GM19468 (cell line): ENCODE results near the gene IRF2.

Experiments
- ATAC-seq: cut with Tn5 transposase; IDR thresholded peaks from one replicate; pipeline ENCODE4 v1.9.1; 2021; ENCODE audit warnings: mild to moderate bottlenecking, moderate library complexity, moderate number of reproducible peaks; ENCODE audit not compliant: unreplicated experiment; ENCODE audit errors: extremely low read depth

IRF2 gene

DNA sequence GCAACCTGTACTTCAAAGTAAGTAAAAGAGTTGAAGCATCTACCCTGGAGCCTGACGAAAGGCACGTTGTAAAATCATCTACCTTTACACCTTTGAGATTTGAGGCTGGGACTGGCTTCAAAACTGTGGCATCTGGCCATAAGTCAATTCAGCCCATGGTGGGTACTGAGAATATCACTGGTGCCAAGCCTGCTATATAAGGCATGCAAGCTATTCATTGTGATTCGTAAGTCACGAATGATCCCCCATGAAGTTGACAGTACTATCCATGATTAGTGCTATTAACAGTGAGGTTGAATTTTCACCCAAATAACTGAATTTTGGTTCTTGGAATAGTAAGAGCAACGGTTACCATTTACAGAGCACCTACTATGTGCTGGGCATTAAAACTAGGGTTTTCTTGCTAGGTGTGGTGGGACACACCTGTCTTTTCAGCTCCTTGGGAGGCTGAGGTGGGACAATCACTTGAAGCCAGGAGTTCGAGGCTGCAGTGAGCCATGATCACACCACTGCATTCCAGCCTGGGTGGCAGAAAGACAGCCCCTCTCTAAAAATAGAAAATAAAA is 39.8 kb downstream of the IRF2 start:
- ATAC-seq: no peak

GRCh38 chr4:184434021-184434420 is 40.3 kb downstream of the IRF2 start:
- no peak for ATAC-seq

DNA sequence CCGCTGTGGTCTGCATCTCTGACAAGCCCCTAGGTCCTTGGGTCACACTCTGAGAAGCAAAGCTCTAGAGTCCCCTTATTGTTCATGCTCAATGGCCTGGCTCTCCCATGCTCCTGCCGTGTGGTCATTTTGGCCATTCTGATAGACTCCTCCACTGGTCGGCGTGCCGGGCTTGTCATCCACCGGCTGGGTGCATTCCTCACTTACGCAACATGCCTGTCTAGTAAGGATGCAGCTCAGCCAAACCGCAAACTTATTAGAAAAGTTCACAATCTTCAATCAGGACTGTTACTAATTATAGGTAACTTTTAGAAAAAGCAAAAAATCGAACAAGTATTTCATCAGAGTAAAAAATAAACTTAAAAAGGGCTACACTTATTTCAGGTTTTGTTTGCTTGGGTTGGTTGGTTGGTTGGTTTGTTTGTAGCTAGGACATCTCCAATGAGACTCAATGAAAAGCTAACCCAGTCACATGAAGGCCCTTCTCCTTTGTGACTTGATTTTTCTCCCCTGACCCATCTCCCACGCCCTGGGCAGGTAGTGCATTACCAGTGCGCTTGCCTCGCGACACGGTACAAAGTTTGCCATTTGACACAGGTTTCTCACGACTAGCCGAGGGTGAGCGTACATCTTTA is 41.0 kb downstream of the IRF2 start:
- ATAC-seq: no peak

GRCh38 chr4:184432127-184432922 is 42.0 kb downstream of the IRF2 start:
- no peak for ATAC-seq

DNA sequence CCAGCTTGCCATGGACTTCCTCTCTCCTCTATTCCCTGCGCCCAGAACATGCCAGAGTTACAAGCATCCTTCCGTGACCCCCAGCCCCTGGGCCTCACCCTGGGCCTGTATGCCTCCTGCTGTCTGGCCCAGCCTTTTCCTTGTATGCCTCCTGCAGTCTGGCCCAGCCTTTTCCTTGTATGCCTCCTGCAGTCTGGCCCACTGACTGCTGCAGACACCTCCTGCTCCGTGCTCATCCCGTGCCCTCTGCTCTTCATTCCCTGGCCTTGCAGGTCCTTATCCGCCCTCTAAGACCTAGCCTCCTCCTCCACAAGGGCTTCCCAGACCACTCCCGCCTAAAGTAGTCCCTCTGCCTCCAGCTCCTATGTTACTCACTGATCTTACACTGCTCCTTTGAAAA is 44.2 kb downstream of the IRF2 start:
- no peak for ATAC-seq

DNA sequence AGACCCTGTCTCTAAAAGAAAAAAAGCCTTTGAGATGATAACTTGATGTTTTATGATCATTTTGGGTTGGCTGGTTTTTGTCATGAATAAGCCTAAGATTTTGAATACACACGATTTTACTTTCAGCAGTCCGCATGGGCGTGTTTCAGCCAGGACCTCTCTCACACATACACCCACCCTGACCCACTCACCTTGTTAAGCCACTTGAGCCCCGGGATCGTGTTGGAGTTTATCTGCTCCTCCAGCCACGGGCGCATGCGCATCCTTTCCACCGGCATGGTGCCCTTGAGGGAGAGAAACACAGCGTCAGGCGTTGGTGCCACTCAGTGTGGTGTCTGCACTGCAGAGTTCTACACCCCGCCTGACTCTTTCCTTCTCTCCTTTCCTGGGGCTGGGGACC is 45.6 kb downstream of the IRF2 start:
- ATAC-seq: no peak

- no peak for ATAC-seq
These were observed 46.7 kb downstream of the IRF2 start for GRCh38 chr4:184427687-184428086.

GRCh38 chr4:184427093-184427492 is 47.3 kb downstream of the IRF2 start:
- ATAC-seq: no peak

GRCh38 chr4:184424993-184425758 is 49.2 kb downstream of the IRF2 start:
- no peak for ATAC-seq

DNA sequence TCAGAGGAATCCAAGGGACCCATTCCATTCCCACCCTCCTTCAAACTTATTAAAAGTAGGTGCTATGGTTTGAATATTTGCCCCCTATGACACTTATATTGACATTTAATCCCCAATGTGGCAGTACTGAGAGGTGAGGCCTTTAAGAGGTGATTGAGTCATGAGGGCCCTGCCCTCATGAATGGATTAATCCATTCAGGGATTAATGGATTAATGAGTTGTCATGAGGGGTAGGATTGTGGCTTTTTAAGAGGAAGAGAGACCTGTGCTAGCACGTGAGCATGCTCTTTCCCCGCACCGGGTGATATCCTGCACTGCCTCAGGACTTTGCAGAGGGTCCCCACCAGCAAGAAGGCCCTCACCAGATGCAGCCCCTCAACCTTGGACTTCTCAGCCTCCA is 50.1 kb downstream of the IRF2 start:
- no peak for ATAC-seq

DNA sequence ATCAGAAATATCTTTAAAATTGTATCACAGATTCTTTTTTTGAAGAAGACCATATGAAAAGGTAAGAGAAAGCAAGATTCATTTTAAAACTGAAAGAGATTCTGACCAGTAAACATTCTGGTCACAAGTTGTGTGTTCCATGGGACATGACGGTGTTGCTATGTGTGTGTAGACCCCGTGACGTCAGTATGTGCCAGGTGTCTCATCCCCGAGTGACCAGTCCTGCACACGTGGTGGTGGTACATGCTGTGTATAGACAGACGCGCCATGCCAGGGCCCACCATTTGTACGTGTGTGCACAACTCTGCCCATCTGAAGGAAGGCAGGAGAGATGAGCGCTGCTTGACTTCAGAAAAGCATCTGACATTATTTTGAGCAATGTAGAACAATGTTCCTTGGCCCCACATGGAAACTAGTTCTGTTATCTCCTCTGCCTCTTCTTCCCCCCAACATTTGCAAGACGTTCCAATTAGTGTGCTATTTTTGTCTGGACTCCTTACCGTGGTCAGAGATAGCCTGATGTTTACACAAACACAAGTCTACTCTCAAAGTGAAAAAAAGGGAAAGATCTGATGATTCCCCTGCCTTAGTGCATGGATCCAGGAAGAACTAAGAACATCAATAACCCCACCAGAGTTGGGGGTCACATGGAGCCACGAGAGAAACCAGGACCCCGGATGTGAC is 51.2 kb downstream of the IRF2 start:
- ATAC-seq: no peak

DNA sequence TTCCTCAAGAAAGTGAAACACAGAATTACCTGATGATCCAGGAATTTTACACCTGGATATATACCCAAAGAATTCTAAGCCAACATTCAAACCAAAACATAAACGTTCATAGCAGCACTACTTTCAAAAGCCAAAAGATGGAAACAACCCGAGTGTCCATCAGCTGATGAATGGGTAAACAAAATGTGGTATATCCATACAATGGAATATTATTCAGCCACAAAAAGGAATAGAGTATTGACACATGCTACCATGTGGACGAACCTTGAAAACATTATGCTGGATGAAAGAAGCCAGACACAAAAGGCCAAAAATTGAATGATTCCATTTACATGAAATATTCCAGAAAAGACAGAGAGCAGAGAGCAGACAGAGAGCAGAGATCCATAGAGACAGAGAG is 52.0 kb downstream of the IRF2 start:
- no peak for ATAC-seq

DNA sequence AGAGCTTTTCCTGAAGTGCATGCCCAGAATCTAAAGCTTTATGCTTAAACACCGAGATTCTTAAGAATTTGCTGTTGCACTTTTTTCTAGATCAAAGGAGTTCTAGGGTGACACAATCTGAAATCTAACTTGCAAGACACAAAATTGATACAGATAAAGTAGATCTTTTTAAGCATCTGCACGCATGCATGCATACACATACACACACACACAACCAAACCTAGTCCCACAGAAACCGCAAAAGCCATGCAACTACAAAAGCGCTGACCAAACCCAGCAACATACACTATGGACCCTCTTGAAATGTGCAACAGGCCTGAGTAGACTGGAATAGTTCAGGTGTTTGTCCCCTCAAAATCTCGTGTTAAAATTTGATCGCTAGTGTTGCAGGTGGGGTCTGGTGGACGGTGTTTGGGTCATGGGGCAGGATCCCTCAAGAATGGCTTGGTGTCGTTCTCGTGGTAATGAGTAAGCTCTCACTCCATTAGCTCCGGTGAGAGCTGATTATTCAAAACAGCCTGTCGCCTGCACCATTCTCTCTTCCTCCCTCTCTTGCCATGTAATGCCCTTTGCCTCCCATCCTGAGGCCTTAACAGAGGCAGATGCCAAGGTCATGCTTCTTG is 52.7 kb downstream of the IRF2 start:
- ATAC-seq: peak; percentile 15

GRCh38 chr4:184420881-184421416 is 53.4 kb downstream of the IRF2 start:
- ATAC-seq: peak; percentile 23

- ATAC-seq: no peak
These were observed 53.9 kb downstream of the IRF2 start for GRCh38 chr4:184420402-184420801.

- no peak for ATAC-seq
These were observed 54.4 kb downstream of the IRF2 start for GRCh38 chr4:184419976-184420375.

GRCh38 chr4:184417802-184418511 is 56.4 kb downstream of the IRF2 start:
- peak; percentile 18 for ATAC-seq

DNA sequence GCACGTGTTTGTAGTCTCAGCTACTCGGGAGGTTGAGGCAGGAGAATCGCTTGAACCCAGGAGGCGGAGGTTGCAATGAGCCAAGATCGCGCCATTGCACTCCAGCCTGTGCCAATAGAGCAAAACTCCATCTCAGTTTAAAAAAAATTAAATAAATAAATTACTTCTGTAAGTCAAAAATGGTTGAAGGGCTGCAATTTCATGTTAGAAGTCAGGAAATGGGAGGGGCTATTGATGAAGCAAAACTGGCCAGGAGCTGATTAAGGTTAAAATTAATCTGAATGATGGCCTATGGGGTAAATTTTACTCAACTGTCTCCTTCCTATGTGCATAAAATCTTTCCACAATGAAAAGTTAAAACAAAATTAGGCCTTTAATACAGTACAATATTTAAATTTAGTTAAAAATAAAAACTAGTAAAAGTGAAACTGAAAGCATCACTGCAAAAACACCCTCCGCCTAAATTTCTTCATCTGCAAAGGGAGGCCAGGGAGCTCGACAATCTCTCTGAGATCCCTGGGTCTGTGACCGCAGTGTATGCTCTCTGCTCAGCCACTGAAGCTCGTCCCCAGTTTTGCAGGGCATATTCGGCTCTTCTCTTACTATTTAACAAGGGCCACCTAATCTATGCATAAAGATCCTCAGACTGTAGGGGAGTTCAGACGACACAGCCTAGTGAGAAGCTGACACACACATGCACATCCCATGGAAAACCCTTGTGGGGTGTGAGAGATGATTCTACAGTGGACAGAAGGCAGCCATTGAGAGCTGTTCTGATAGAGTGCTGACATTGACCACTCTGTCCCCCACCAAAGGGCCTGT is 57.2 kb downstream of the IRF2 start:
- no peak for ATAC-seq
